GM23248 (cell line): Measurements from ENCODE around the gene C1orf87.

ENCODE experiments used
- EZH2 ChIP-seq: fragments of 200-600 bp; sonication (generic); IDR thresholded peaks from 2 replicates; pipeline ENCODE4 v1.6.1; 2018; ENCODE audit warnings: antibody characterized with exemption, mild to moderate bottlenecking; ENCODE audit not compliant: insufficient read depth, poor library complexity, severe bottlenecking
- EZH2phosphoT487 ChIP-seq: fragments of 200-600 bp; sonication (generic); IDR thresholded peaks from 2 replicates; pipeline ENCODE4 v1.6.1; 2018; ENCODE audit warnings: antibody characterized with exemption, moderate library complexity, mild to moderate bottlenecking, low read depth; ENCODE audit not compliant: insufficient read depth

DNA sequence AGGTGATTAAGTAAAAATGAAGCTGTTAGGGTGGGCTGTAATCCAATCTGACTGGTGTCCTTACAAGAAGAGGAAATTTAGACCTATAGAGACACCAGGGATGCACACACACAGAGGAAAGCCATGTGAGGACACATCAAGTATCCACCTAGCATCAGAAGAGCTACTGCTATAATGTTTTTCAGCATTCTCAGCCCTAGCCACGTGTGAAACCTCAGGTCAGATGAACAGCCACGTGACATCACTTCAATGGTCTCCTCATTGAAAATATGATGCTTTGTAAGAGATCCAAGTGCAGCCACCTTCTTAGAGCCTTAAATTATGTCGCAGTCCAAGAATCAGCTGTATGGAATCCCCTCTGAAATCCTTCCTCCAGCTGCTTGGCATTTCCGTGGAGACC lies 65.1 kb downstream of the C1orf87 start:
- TF ChIP-seq EZH2 (no peak), EZH2phosphoT487 (no peak)
